ENCODE data around the gene PANK4. TPM values are rescaled to one million over a fixed set of nuclear protein-coding genes. Genes with fewer than 3 reads are reported as not detected.

PANK4 gene
- polyA plus RNA-seq, 2 of the 4 experiments (the other 2 are of a cell fraction): 8.1 to 13.8 TPM

- TF ChIP-seq, protein P1, sequence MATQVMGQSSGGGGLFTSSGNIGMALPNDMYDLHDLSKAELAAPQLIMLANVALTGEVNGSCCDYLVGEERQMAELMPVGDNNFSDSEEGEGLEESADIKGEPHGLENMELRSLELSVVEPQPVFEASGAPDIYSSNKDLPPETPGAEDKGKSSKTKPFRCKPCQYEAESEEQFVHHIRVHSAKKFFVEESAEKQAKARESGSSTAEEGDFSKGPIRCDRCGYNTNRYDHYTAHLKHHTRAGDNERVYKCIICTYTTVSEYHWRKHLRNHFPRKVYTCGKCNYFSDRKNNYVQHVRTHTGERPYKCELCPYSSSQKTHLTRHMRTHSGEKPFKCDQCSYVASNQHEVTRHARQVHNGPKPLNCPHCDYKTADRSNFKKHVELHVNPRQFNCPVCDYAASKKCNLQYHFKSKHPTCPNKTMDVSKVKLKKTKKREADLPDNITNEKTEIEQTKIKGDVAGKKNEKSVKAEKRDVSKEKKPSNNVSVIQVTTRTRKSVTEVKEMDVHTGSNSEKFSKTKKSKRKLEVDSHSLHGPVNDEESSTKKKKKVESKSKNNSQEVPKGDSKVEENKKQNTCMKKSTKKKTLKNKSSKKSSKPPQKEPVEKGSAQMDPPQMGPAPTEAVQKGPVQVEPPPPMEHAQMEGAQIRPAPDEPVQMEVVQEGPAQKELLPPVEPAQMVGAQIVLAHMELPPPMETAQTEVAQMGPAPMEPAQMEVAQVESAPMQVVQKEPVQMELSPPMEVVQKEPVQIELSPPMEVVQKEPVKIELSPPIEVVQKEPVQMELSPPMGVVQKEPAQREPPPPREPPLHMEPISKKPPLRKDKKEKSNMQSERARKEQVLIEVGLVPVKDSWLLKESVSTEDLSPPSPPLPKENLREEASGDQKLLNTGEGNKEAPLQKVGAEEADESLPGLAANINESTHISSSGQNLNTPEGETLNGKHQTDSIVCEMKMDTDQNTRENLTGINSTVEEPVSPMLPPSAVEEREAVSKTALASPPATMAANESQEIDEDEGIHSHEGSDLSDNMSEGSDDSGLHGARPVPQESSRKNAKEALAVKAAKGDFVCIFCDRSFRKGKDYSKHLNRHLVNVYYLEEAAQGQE (IDR thresholded peaks at IDR 0.05): no peak
- TF ChIP-seq TP53 (CRISPR knock-in tag; IDR thresholded peaks at IDR 0.05) (no peak), PBX3 (IDR thresholded peaks at IDR 0.05) (no peak)
- TF ChIP-seq, protein P2, sequence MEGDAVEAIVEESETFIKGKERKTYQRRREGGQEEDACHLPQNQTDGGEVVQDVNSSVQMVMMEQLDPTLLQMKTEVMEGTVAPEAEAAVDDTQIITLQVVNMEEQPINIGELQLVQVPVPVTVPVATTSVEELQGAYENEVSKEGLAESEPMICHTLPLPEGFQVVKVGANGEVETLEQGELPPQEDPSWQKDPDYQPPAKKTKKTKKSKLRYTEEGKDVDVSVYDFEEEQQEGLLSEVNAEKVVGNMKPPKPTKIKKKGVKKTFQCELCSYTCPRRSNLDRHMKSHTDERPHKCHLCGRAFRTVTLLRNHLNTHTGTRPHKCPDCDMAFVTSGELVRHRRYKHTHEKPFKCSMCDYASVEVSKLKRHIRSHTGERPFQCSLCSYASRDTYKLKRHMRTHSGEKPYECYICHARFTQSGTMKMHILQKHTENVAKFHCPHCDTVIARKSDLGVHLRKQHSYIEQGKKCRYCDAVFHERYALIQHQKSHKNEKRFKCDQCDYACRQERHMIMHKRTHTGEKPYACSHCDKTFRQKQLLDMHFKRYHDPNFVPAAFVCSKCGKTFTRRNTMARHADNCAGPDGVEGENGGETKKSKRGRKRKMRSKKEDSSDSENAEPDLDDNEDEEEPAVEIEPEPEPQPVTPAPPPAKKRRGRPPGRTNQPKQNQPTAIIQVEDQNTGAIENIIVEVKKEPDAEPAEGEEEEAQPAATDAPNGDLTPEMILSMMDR (IDR thresholded peaks at IDR 0.05): no peak
These were observed 15.8 kb downstream of the PANK4 start (continued) for GRCh38 chr1:2510366-2511155.

DNA sequence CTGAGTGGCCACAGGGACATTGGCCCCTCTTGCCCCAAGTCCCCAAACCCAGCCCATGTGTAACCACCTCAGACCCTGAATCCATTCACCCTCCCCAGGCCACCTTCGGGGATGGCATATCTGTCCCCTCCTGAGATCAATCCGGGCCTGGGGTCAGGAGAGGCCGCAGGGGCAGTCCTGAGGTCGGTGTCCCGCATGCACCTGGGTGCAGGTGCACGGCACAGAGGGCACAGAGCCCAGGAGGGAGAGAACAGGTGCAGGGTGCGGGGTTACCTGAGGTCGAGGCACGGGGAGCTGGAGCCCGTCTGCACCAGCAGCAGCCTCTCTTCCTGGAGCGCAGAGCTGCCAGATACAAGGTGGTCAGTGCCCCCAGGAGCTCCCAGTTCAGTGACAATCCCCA lies 16.8 kb downstream of the PANK4 start:
- FAIRE-seq (no peak), ATAC-seq (no peak), DNase-seq (ENCODE audit: low read depth in 1 of 2, low spot score in 1 of 2) (no peak)
- Histone ChIP-seq H3K9me3 (no peaks in the 10 kb centered on the region), H3K4me3 (no peak overlapping the region), H3K4me1 (no peaks in the 10 kb centered on the region), H3K4me2 (no peak overlapping the region), H3K27ac (no peak overlapping the region)
- POLR2A ChIA-PET: no interaction called here
- CTCF ChIA-PET: interaction anchor here (0.5 to 1.3 kb wide), 4 partner anchors 10 to 284 kb away, joined by 3 read pairs; no protein-coding TSS in a partner anchor
- TF ChIP-seq MYC (IDR thresholded peaks at IDR 0.05; ENCODE audit: borderline replicate concordance, low read length) (no peak), EHF (CRISPR knock-in tag; IDR thresholded peaks at IDR 0.05) (no peak), KDM1A (IDR thresholded peaks at IDR 0.05; ENCODE audit: low read depth) (no peak), EP300 (IDR thresholded peaks at IDR 0.05) (no peak), TFCP2L1 (CRISPR knock-in tag; IDR thresholded peaks at IDR 0.05) (no peak), HEYL (CRISPR knock-in tag; IDR thresholded peaks at IDR 0.05) (no peak), CHD2 (IDR thresholded peaks at IDR 0.05; ENCODE audit: low read length, partially characterized antibody) (no peak), RAD21 (conservative IDR thresholded peaks at IDR 0.05 in 1 of 2, IDR thresholded peaks at IDR 0.05 in 1 of 2) (no peak), HOXB5 (CRISPR knock-in tag; IDR thresholded peaks at IDR 0.05) (no peak), POLR2A (IDR thresholded peaks at IDR 0.05; ENCODE audit: low read length) (no peak), NFE2L2 (conservative IDR thresholded peaks at IDR 0.05; ENCODE audit: low read length) (no peak), JUN (IDR thresholded peaks at IDR 0.05) (no peak), ESRRA (IDR thresholded peaks at IDR 0.05; ENCODE audit: borderline replicate concordance, low read length) (no peak), CHD4 (IDR thresholded peaks at IDR 0.05; ENCODE audit: borderline replicate concordance) (no peak), RCOR1 (IDR thresholded peaks at IDR 0.05; ENCODE audit: low read depth, low read length) (no peak), BHLHE40 (IDR thresholded peaks at IDR 0.05; ENCODE audit: low read depth, low read length) (no peak)
- TF ChIP-seq, protein P3, sequence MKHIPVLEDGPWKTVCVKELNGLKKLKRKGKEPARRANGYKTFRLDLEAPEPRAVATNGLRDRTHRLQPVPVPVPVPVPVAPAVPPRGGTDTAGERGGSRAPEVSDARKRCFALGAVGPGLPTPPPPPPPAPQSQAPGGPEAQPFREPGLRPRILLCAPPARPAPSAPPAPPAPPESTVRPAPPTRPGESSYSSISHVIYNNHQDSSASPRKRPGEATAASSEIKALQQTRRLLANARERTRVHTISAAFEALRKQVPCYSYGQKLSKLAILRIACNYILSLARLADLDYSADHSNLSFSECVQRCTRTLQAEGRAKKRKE (CRISPR knock-in tag; IDR thresholded peaks at IDR 0.05; ENCODE audit: low read depth): no peak
- WGBS (ENCODE audit: missing lambda C conversion rate): 86% methylated on average over 5 of the region's 11 CpGs

All from A549 (cell line).